Erythroblast (primary cell): ENCODE measurements around the gene EXT2.

ENCODE experiments used
- GATA1 ChIP-seq: IDR thresholded peaks from 2 replicates; pipeline ENCODE4 v1.6.1; 2011; ENCODE audit warnings: low read depth, mild to moderate bottlenecking, control low read depth, low read length, moderate library complexity
- POLR2A ChIP-seq: IDR thresholded peaks from 2 replicates; pipeline ENCODE4 v1.6.1; 2011; ENCODE audit warnings: mild to moderate bottlenecking, low read length

GRCh38 chr11:44130751-44131150 lies 35.3 kb downstream of the EXT2 start:
- TF ChIP-seq POLR2A (no peak), GATA1 (no peak)
